Measurements from ENCODE around the gene ZFPM1.

Gene ZFPM1

DNA sequence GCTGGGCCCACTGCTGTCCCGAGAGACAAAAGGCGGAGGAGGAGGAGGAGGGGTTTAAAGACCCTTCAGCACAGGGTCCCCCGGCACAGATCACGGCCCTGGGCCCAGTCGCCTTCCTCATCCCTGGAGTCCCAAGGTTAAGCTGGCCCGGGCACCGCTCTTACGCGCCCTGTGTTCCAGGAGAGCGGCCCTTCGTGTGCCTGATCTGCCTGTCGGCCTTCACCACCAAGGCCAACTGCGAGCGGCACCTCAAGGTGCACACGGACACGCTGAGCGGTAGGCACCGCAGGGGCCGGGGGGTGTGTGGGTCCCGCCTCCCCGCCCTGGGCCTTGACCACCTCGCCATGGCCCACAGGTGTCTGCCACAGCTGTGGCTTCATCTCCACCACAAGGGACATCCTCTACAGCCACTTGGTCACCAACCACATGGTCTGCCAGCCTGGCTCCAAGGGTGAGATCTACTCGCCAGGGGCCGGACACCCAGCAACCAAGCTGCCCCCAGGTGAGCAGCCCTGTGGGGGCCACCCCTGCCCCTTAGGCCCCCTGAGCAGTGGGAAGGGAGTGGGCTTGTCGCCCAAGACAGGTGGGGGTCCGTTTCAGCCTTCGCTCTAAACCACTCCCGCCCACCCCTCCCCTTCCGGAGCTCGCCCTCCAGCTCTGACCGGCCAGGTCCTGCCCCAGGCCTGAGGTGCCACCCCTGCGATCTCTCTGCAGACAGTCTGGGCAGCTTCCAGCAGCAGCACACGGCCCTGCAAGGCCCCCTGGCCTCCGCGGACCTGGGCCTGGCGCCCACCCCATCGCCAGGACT is 79.6 kb downstream of the ZFPM1 start:
- no peak for DNase-seq

DNA sequence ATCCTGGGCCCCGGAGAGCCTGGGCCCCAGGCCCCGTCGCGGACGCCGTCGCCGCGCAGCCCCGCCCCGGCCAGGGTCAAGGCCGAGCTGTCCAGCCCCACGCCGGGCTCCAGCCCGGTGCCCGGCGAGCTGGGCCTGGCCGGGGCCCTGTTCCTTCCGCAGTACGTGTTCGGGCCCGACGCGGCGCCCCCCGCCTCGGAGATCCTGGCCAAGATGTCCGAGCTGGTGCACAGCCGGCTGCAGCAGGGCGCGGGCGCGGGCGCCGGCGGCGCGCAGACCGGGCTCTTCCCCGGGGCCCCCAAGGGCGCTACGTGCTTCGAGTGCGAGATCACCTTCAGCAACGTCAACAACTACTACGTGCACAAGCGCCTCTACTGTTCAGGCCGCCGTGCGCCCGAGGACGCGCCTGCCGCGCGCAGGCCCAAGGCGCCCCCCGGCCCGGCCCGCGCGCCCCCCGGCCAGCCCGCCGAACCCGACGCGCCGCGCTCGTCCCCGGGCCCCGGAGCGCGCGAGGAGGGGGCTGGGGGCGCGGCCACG is 80.4 kb downstream of the ZFPM1 start:
- DNase-seq, result no peak

DNA sequence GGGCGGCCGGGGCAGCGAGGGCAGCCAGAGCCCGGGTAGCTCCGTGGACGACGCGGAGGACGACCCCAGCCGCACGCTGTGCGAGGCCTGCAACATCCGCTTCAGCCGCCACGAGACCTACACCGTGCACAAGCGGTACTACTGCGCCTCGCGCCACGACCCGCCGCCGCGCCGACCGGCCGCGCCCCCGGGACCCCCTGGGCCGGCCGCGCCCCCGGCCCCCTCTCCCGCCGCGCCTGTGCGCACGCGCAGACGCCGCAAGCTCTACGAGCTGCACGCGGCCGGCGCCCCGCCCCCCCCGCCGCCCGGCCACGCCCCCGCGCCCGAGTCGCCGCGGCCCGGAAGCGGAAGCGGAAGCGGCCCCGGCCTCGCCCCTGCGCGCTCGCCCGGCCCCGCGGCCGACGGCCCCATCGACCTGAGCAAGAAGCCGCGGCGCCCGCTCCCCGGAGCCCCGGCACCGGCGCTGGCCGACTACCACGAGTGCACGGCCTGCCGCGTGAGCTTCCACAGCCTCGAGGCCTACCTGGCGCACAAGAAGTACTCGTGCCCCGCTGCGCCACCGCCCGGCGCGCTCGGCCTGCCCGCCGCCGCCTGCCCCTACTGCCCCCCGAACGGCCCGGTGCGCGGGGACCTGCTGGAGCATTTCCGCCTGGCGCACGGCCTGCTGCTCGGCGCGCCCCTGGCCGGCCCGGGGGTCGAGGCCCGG is 81.0 kb downstream of the ZFPM1 start:
- DNase-seq, result no peak

DNA sequence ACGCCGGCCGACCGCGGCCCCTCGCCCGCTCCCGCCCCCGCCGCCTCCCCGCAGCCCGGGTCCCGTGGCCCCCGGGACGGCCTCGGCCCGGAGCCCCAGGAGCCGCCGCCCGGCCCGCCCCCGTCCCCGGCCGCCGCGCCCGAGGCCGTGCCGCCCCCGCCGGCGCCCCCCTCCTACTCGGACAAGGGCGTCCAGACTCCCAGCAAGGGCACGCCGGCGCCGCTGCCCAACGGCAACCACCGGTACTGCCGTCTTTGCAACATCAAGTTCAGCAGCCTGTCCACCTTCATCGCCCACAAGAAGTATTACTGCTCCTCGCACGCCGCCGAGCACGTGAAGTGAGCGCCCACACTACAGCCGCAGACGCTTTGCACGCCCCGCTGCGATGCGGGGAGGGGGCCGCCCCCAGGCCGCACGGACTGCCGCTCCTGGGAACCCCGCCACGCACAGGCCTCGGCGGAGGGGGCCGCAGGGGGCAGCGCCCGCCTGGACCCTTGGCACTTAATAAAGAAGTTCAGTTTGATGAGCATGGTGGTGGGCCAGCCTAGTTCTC is 81.6 kb downstream of the ZFPM1 start:
- no peak for DNase-seq

DNA sequence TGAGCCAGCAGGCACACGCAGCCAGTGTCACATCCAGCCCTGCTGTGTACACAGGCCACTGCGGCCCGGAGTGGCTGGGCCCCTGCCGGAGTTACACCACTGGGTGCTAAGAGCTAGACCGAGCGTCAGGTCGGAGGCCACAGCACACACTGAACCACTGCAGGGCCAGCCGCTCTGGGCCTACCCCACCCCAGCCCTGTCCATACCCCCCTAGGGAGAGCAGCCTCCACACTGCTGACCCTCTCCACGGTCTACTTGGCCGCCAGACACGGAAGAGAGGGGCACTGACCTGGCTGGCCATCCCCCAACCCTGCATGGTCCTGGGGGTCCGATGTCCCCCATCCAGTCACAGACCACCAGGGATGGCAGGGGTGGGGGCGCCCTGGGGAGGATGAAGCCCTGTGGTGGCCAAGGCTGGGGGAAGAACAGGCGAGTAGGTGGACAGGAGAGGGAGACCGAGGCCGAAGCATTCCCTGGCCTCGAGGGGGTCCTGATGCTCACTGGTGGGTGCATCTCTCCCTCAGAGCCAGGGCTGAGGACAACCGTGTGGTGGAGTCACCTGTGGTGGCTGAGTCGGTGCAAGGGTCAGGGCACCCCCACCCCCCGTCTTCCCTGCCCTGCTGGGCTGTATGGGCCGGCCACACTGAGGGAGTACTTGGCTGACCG is 82.2 kb downstream of the ZFPM1 start:
- no peak for DNase-seq

DNA sequence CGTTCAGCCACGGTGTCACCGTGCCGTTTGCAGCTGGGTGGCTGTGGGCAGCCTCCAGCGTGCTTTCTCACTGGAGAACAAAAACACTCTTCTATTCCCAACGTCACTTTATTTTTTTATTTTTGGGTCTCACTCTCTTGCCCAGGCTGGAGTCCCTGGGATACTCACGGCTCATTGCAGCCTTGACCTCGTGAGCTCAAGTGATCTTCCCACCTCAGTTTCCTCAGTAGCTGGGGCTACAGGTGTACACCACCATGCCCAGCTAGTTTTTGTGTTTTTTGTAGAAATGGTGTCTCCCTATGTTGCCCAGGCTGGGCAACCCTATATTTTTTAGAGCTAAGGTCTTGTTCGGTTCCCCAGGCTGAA is 82.8 kb downstream of the ZFPM1 start:
- DNase-seq, result no peak

DNA sequence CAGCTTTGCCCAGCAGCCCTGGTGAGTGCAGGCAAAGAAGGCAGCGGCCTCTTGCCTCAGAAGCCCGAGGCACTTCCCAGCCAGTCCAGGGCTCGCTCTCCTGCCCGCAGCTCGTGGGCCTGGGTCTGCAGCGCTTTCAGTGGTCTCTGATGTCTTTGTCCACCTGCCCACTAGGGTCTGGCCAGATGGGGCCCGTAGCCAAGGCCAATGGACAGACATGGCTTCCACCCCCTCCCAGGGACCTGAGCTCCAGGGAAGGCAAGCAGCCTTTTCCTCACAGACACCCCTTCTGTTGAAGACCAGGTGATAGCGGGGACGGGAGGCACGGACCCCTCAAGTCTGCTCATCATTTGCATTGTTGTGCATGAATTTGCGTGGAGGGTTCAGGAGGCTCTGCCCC is 83.4 kb downstream of the ZFPM1 start:
- DNase-seq, result no peak

DNA sequence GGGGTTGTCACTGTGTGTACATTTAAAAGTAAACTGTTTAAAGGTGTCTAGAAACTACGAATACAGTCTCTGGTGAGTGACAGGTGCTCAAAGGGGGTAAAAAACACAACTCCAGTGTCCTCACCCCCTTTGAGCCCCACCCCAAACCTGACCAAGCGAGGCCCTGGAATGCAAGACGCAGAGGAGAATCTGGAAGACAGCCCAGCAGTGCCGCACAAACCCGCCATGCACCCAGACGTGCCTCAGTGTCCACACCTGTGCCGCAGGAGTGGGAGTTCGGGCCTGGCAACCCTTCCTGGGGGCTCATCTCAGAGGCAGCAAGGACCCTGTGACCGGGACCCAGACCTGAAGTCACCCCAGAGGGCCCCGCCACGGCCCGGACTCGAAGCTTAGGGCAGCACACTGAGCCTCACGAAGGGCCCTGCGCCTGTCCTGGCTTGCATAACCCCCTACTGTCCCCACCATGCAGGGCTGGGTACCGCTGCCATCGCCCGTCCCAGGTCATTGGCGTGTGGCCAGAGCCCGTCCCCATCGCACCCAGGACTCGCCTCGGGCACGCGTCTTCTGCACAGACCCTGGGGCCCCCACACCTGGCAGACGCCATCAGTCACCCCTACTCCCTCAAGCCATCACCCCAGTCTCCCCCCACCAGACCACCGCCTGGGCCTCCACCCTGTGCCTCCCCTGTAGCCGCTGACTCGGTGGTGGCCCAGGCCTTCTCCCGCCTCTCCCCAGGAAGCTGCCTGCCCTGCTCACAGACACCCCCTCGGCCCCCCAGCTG is 84.1 kb downstream of the ZFPM1 start:
- no peak for DNase-seq

DNA sequence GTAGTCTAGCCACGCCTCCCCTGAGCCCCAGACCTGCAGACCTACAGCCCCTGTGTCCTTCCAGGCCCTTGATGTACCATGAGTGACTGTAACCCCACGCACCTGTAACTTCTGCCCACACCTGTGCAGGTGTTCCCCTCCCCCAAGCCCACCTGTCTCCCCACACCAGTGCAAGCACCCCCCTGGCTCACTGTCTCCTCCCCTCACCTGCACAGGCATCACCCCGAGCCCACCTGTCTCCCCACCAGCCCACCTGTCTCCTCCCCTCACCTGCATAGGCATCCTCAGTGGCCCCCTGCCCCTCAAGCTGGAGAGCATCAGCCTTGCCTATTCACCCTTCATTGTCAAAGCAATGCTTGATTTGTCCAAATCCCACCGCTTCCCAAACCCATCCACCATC is 84.8 kb downstream of the ZFPM1 start:
- DNase-seq, result no peak

DNA sequence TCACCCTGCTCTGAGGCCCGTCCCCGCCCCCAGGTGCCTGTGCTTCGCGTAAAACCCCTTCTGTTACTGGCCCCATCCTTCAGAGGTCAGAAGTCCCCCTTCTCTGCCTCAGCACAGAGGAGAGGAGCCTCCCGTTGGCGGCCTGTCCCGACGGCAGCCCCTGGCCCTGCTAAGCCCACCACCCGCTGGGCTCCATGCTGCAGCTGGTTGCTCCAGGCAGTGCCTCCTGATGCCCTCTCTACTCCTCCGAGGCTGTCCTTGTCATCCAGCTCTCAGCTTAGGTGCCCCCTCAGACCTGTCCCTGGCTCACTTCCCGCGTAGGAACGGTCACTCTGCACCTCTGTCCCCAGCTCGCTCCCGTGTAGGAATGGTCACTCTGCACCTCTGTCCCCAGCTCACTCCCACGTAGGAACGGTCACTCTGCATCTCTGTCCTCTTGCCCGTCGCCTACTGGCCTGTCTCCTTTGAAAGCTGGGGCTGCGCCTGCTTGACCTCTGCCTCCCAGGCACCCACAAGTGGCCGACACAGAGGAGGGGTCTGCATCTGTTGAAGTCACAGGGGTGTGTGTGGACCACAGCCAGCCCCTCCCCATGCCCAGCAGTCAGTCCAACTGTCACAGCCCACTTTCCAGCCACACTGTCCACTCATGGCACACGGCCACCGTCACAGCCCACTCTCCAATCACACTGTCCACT is 85.4 kb downstream of the ZFPM1 start:
- no peak for DNase-seq

DNA sequence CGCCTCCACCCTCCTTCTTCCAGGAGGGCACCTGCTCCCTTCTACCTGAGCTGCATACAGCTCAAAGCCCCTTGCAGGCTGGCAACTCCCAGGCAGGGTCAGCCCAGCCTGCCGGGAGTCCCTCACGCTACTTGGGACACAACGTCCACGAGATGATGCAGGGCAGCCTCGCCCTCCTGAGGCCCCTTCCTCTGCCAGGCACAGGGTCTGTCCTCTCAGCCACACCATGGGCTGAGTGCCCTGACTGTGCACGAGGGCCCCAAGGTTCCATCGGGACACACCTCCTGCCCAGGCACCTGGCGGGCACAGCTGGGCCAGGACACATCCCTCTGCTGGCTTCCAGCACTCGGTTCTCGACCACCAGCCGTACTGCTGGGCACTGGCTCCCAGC is 86.2 kb downstream of the ZFPM1 start:
- DNase-seq, result no peak

DNA sequence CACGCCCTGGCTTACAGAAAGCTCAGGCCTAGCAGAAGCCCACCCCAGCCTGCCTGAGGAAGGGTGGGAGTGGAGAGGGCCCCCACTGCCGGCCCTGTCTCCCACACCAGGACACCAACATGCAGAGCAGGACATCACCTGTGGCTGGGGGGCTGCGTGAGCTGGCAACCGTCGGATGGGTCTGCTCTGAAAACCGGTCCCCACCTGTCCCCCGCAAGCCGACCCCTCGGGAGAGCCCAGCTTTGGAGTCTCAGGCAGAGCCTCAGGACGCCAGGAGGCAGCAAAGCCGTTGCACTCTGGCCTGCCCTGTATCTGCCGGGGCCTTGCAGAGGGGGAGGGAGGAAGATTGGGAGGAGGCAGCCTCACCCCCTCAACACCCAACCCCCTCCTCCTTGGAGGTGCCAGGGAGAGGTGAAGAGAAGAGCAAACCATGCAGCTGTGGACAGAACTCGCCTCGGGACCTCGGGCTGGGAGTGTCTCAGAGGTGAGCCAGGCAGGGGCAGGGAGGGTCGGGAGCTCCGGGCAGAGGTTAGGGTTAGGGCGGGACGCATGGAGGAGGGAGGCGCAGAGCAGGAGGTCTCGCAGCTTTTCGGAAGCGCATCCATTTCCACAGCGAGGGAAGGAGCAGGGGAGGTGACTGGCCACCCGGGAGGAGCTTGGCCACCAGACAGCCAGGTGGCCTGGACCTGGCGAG is 86.7 kb downstream of the ZFPM1 start:
- DNase-seq, result no peak

DNA sequence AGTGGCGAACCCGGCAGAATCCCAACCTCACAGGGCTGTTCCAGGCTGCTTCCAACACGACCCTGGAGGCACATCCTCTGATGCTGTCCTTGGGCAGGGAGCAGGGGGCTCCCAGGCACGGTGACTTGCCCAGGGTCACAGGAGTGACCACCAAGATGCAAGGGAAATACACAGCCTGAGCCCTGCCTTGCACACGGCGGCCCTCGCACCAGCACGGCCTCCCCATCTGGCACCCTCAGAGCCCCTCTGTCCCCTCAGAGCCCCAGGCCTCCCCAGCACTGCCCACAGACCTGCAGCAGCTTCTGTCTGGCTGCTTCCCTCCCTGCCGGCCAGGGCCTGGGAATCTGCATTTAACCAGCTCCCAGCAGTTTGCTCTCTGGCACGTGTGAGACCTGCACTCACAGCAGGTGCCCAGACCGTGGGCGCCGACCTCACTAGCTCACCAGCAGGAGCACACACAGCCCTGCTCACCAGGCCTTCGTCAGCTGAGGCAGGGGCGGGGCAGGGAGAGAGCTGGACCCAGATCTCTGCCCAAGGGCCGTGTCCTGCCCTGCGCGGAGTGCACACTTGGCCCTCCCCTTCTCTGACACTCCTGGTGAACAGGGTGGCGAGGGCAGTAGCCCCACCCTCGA is 87.4 kb downstream of the ZFPM1 start:
- DNase-seq, result no peak

DNA sequence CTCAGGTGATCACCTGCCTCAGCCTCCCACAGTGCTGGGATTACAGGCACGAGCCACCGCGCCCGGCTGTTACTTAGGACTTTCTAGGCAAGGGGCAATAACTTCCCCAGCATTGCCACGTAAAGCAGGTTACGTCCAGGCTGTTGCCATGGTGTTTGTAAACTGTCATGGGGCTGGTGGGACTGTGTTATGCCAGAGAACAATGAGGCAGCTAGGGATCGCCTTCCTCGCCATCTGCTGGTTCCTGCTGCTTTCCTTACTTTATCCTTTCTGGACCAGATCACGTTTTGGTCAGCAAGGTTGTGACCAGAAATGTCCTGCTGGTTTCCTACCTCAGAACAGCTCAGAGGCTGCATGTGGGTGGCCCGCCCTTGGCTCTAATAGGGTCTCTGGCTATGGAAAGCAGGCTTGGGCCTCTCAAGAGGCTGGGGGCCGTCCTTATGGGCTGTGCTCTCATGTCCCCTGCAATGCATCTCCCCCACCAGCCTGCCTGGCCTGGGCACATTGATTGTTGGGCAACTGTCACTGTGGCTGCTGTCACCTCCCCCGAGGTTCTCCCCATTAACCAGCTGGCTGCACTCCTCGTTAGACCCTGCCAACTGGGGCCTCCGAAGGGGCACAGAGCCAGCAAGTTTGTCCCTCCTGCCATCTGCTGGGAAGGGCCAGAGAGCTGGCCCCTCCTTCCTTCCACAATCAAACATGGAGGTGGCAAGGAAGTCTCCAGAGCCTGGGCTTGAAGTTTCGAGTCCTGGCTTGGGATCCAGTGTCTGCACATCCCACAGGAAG is 88.9 kb downstream of the ZFPM1 start:
- DNase-seq, result no peak

DNA sequence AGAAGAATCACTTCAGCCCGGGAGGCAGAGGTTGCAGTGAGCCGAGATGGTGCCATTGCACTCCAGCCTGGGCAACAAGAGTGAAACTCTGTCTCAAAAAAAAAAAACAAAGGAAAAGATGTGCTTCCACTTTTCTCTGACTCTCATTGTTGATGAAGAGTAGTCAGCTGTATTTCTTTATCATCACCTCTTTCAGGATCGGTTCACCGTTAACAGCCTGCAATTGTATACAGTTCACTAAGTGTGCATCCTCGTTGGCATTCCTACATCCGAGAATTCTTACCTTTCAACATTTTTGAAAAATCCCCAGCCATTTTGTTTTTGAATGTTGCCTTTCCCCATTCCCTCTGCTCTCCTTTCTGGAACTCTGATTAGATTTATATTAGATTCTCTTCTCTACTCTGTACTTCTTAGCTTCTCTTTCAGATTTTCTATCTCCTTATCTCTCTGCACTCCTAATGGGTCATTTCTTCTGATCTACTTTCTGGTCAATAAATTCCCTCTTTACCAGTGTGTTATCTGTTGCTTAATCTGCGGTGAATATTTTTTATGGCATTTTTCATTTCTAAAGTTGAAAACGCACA is 90.2 kb downstream of the ZFPM1 start:
- no peak for DNase-seq

DNA sequence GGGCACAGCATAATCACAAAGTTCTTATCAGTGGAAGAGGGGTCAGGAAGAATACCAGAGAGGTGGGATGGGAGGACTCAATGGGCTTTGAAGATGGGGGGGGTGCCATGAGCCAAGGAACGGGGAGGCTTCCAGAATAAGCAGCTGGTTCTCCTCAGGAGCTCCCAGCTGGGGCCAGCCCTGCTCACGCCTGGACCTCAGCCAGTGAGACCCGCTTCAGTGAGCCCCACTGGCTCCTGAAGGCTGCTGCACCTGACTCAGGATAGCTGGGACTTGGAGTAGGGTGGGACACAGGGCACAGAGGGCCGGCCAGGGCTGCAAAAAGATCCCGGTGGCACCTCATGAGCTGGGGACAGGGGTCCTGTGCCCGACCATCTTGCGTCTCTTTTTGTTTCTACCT is 92.7 kb downstream of the ZFPM1 start:
- no peak for DNase-seq

DNA sequence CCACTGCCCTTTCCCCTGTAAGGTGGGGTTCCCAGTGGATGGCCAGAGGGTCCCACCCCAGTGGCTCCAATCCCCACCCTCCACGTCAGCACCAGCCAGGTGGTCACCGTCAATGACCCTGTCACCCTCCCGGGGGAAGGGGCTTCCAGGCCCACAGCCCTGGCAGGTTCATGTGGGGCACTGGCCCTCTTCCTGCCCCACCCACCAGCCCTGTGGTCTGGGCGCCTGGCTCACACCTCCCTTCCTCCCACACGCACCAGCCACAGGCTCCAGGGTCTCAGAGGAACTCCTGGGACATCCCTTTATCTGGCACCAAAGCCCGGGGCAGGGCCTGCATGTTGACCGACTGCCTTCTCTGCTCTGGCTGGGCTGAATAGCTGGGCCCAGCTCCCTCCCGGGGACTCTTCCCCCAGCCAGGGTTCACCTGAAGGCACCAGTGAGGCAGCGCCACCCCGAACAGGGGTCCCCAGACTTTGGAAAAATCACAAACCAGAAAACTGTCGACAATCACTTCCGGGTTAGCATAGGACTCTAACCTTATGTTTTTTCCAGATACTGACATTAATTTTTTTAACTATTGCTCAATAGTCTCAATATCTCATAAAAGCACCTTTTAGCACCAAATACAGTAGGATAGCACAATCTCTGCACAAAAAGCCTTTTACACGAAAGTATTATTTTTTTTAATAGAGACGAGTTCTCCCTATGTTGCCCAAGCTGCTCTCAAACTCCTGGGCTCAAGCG is 95.2 kb downstream of the ZFPM1 start:
- no peak for DNase-seq

DNA sequence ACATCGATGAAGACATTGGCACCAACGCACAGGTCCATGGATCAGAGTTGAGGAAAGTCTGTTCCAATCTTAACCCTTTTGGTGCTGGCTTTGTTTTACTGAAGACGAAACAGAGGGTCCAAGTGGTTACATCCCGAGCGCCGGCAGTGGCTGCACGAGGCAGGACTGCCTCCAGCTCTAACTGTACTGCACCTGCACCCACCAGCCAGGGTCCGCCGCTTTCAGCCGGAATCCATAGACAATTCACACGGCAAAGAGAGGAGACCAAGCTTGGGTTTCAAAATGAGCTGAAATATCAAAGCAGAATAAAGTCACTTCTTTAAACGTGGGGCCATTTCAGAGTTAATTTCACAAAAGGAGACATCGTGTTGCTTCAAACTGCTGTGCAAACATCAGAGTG is 95.9 kb downstream of the ZFPM1 start:
- DNase-seq, result no peak

DNA sequence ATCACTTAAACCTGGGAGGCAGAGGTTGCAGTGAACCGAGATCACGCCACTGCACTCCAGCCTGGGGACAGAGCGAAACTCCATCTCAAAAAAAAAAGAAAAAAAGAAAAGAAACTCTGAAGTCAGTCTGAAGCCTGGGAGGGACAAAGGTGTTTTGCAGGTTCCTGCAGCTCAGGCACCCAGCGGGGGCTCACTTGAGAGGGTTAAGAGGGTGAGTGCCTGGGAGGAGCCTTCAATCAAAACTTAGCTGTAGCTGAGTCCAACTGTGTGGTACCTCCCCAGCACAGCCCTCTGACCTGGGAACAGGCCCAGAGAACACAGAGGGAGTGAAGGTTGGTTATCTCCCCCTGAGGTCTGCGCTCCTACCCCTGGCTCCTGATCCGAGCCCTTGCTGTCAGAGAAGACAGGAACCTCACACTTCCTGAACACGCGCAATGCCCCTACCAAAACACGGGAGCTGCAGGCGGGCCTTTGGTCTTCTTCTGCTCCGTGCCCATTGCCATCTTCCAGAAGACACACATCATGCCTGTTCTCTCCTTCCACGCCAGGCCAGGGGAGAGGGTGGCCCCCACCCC is 96.7 kb downstream of the ZFPM1 start:
- no peak for DNase-seq

Measured in cortex of kidney (tissue), 1 donor.